ENCODE results near the gene MIF4GD. TPM values are rescaled to one million over a fixed set of nuclear protein-coding genes. Genes with fewer than 3 reads are reported as not detected.

MIF4GD gene
- total RNA-seq, 1 donor from 2014 or later: 11.5 TPM

GRCh38 chr17:75266316-75267152, 4.5 kb downstream of the MIF4GD start:
- Mint-ChIP-seq H3K4me3 (no peak overlapping the region), H3K9me3 (no peaks in the 10 kb centered on the region)

GRCh38 chr17:75265614-75266315, 5.3 kb downstream of the MIF4GD start:
- Mint-ChIP-seq H3K4me3 (no peak overlapping the region), H3K36me3 (peaks cover 6% of the 10 kb centered on the region), H3K27ac (no peak overlapping the region), H3K9me3 (no peaks in the 10 kb centered on the region), H3K27me3 (ENCODE audit: low read depth) (no peaks in the 10 kb centered on the region), H3K4me1 (peaks cover 28% of the 10 kb centered on the region)
- TF ChIP-seq CTCF (IDR thresholded peaks at IDR 0.05; ENCODE audit: unreplicated experiment): no peak
- DNase-seq (ENCODE audit: low spot score in 2 of 2, unreplicated experiment in 2 of 2): no peak

More at GRCh38 chr17:75266316-75267152, 4.5 kb downstream of the MIF4GD start:
- Mint-ChIP-seq H3K36me3 (peaks cover 6% of the 10 kb centered on the region), H3K27me3 (ENCODE audit: low read depth) (no peaks in the 10 kb centered on the region), H3K4me1 (peaks cover 24% of the 10 kb centered on the region), H3K27ac (no peak overlapping the region)
- no peak for TF ChIP-seq CTCF (IDR thresholded peaks at IDR 0.05; ENCODE audit: unreplicated experiment)
- DNase-seq (ENCODE audit: low spot score in 2 of 2, unreplicated experiment in 2 of 2): no peak

GRCh38 chr17:75263055-75263454, 8.0 kb downstream of the MIF4GD start:
- H3K36me3 Mint-ChIP-seq: peaks cover 6% of the 10 kb centered on the region
- H3K9me3 Mint-ChIP-seq: no peaks in the 10 kb centered on the region
- H3K27ac Mint-ChIP-seq: peak overlapping the region; percentile 100
- peaks cover 35% of the 10 kb centered on the region for H3K4me1 Mint-ChIP-seq
- H3K27me3 Mint-ChIP-seq (ENCODE audit: low read depth): no peaks in the 10 kb centered on the region
- DNase-seq (ENCODE audit: low spot score in 2 of 2, unreplicated experiment in 2 of 2): no peak
- H3K4me3 Mint-ChIP-seq: peak overlapping the region; percentile 98
- TF ChIP-seq CTCF (IDR thresholded peaks at IDR 0.05; ENCODE audit: unreplicated experiment): no peak

GRCh38 chr17:75262112-75262606, 8.9 kb downstream of the MIF4GD start:
- Mint-ChIP-seq H3K4me1 (peaks cover 32% of the 10 kb centered on the region), H3K27ac (peak overlapping the region; percentile 100), H3K9me3 (no peaks in the 10 kb centered on the region), H3K27me3 (ENCODE audit: low read depth) (no peaks in the 10 kb centered on the region), H3K36me3 (peaks cover 6% of the 10 kb centered on the region), H3K4me3 (peak overlapping the region; percentile 98)
- no peak for DNase-seq (ENCODE audit: low spot score in 2 of 2, unreplicated experiment in 2 of 2)
- TF ChIP-seq CTCF (IDR thresholded peaks at IDR 0.05; ENCODE audit: unreplicated experiment): no peak

- H3K4me3 Mint-ChIP-seq: peak within 1 kb of the TSS; percentile 98
- H3K27me3 Mint-ChIP-seq (ENCODE audit: low read depth): no peaks in the 10 kb centered on the region
- DNase-seq (ENCODE audit: low spot score in 2 of 2, unreplicated experiment in 2 of 2): peak; percentile 93 to 96
- H3K36me3 Mint-ChIP-seq: peaks cover 3% of the 10 kb centered on the region
- H3K27ac Mint-ChIP-seq: peak within 1 kb of the TSS; percentile 100
- no peak for TF ChIP-seq CTCF (IDR thresholded peaks at IDR 0.05; ENCODE audit: unreplicated experiment)
- peaks cover 32% of the 10 kb centered on the region for H3K4me1 Mint-ChIP-seq
- no peaks in the 10 kb centered on the region for H3K9me3 Mint-ChIP-seq
Measured at GRCh38 chr17:75261336-75262111, 9.5 kb downstream of the MIF4GD start, which contains the start of the genes GGA3 and MRPS7. GGA3 (minus strand) TSS chr17:75261606; CDS start chr17:75261587, 19 bp downstream. MRPS7 (plus strand) TSS chr17:75261879; CDS start chr17:75261901, 22 bp downstream.

All from mesothelial cell of epicardium (in vitro differentiated cells).